Rectal smooth muscle tissue (tissue), 1 donor: ENCODE measurements around the gene LPAR6.

ENCODE experiments used
- H3K27ac ChIP-seq: one replicate; pipeline ENCODE4 v1.7.0; 2013; ENCODE audit warnings: low read depth, low read length, inconsistent platforms
- H3K27me3 ChIP-seq: one replicate; pipeline ENCODE4 v1.7.0; 2013; ENCODE audit warnings: low read length; ENCODE audit not compliant: control insufficient read depth, insufficient read depth
- H3K36me3 ChIP-seq: one replicate; pipeline ENCODE4 v1.7.0; 2013; ENCODE audit warnings: low read length; ENCODE audit not compliant: control insufficient read depth, insufficient read depth
- H3K4me1 ChIP-seq: one replicate; pipeline ENCODE4 v1.7.0; 2013; ENCODE audit warnings: low read length; ENCODE audit not compliant: control insufficient read depth, insufficient read depth
- H3K4me3 ChIP-seq: one replicate; pipeline ENCODE4 v1.7.0; 2013; ENCODE audit warnings: low read length
- H3K9ac ChIP-seq: one replicate; pipeline ENCODE4 v1.7.0; 2013; ENCODE audit warnings: low read length

Gene LPAR6

GRCh38 chr13:48393030-48393697, 19.7 kb downstream of the LPAR6 start:
- H3K9ac ChIP-seq, result no peak overlapping the region
- no peaks in the 10 kb centered on the region for H3K27me3 ChIP-seq
- no peaks in the 10 kb centered on the region for H3K36me3 ChIP-seq
- H3K27ac ChIP-seq, result no peak overlapping the region
- H3K4me3 ChIP-seq, result no peak overlapping the region
- no peaks in the 10 kb centered on the region for H3K4me1 ChIP-seq

DNA sequence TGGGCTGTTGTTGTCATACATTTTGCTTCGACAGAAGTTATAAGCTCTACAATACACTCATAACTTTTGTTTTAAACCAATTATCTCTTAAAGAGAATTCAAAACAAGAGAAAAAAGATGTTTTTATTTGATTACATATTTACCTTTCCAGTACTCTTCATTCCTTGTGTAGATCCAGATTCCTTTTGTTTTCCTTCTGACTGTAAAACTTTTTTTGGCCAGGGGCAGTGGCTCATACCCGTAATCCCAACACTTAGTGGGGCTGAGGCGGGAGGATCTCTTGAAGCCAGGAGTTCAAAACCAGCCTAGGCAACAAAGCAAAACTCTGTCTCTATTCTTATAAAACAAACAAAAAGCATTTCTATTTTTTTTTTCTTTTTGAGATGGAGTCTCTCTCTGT, 21.7 kb downstream of the LPAR6 start:
- no peaks in the 10 kb centered on the region for H3K27me3 ChIP-seq
- no peak overlapping the region for H3K4me3 ChIP-seq
- no peaks in the 10 kb centered on the region for H3K4me1 ChIP-seq
- H3K36me3 ChIP-seq, result no peaks in the 10 kb centered on the region
- no peak overlapping the region for H3K27ac ChIP-seq
- H3K9ac ChIP-seq, result no peak overlapping the region

DNA sequence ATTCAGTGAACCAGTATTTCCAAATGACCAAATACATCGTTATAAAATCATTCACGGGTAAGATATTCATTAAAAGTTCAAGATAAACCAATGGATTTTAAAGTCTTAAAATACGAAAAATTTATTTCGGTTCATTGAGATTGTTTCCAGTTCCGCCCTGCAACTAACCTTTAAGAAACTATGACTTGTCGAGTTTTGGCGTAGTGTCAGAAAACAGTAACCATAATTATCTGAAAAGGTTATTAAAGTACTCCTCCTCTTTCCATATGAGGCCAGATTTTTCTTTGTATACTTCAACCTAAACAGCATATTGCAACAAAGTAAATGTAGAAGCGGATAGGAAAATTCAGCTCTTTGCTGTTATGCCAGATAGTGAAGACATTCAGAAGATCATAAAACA, 26.1 kb downstream of the LPAR6 start:
- H3K36me3 ChIP-seq, result no peaks in the 10 kb centered on the region

DNA sequence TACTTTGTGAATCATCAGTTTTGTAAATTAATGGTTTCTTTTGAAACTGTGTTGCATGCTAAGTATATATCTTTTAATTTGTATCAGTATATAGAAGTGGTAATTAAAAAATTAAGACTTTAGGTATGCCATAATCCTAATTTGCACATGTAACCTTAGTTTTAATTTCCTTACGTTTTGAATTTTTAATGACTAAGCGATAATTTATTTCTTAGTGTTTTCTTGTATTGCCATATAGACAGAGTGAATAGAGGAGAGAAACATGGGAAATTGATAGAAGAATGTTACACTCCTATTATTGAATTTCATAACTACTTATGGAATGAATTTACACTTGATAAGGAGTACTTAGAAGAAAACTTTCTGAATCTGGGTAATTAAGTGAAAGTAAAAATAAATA, 29.5 kb downstream of the LPAR6 start:
- no peaks in the 10 kb centered on the region for H3K36me3 ChIP-seq
- no peak overlapping the region for H3K27ac ChIP-seq
- no peaks in the 10 kb centered on the region for H3K27me3 ChIP-seq
- no peak overlapping the region for H3K9ac ChIP-seq
- no peak overlapping the region for H3K4me3 ChIP-seq
- no peaks in the 10 kb centered on the region for H3K4me1 ChIP-seq

More for the DNA sequence above, 26.1 kb downstream of the LPAR6 start:
- Histone ChIP-seq H3K27me3 (no peaks in the 10 kb centered on the region), H3K4me3 (no peak overlapping the region), H3K4me1 (no peaks in the 10 kb centered on the region), H3K9ac (no peak overlapping the region), H3K27ac (no peak overlapping the region)

GRCh38 chr13:48380581-48380980, 32.3 kb downstream of the LPAR6 start:
- H3K27ac ChIP-seq, result no peak overlapping the region

GRCh38 chr13:48377857-48378256, 35.1 kb downstream of the LPAR6 start:
- no peak overlapping the region for H3K9ac ChIP-seq
- H3K27ac ChIP-seq, result no peak overlapping the region
- no peaks in the 10 kb centered on the region for H3K4me1 ChIP-seq
- no peaks in the 10 kb centered on the region for H3K27me3 ChIP-seq
- H3K4me3 ChIP-seq, result no peak overlapping the region
- H3K36me3 ChIP-seq, result no peaks in the 10 kb centered on the region

More at GRCh38 chr13:48380581-48380980, 32.3 kb downstream of the LPAR6 start:
- H3K27me3 ChIP-seq, result no peaks in the 10 kb centered on the region
- H3K4me3 ChIP-seq, result no peak overlapping the region
- H3K4me1 ChIP-seq, result no peaks in the 10 kb centered on the region
- H3K9ac ChIP-seq, result no peak overlapping the region
- H3K36me3 ChIP-seq, result no peaks in the 10 kb centered on the region

DNA sequence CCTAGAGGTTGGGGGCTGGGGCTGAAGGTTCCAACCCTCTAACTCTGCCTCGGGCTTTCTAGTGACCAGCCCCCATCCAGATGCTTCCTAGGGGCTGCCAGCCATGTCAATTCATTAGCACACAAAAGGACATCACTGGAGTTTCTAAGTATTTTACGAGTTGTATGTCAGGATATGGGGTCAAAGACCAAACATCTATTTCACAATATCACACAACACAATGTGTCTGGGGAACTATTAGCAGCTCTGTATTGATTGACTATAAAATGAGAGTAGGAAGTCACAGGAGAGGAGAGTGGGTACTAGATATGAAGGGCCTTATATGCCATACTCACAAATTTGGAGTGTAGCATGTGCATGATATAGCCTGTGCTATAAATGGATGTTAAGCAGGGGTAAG, 42.1 kb downstream of the LPAR6 start:
- Histone ChIP-seq H3K27me3 (no peaks in the 10 kb centered on the region), H3K36me3 (peaks cover 4% of the 10 kb centered on the region), H3K4me3 (no peak overlapping the region), H3K4me1 (no peaks in the 10 kb centered on the region), H3K27ac (no peak overlapping the region), H3K9ac (no peak overlapping the region)

- H3K36me3 ChIP-seq, result peaks cover 4% of the 10 kb centered on the region
- H3K27me3 ChIP-seq, result no peaks in the 10 kb centered on the region
- H3K4me3 ChIP-seq, result no peak overlapping the region
- no peak overlapping the region for H3K27ac ChIP-seq
- no peaks in the 10 kb centered on the region for H3K4me1 ChIP-seq
- H3K9ac ChIP-seq, result no peak overlapping the region
These were observed 42.9 kb downstream of the LPAR6 start for GRCh38 chr13:48369988-48370387.
